ENCODE measurements around the gene FAM171A1. TPM values are rescaled to one million over a fixed set of nuclear protein-coding genes. Genes with fewer than 3 reads are reported as not detected.
A peak's percentile ranks its signal among the peaks of the same experiment; 100 is the strongest.

The FAM171A1 gene
- total RNA-seq, 1 experiment from 2014 or later = 27.3 TPM

DNA sequence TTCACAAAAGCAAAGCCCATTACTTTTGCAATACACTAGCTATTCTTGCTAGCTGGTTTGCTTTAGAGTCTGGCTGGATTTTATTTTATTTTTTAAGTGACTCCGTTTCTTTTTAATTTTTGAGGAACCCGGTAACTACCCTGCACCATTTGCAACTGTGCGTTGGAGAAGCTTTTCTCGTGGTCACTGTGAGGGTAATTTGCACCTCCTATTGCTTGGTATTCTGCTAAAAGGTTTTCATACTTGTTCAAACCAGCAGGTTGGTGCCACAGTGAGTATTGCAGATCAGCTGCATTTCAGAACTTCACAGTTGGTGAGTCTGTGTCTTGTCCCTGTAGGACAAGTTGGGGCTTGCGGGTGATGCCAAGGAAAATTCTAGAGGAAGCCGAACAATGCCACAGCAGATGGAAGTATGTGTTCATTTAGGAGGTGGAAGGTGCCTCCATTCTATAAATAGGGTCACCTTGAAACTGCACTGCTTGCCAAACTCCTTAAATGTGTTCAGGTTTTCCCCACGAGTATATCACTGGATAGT is 198.7 kb downstream of the FAM171A1 start:
- H3K4me3 ChIP-seq = no peak overlapping the region
- H3K36me3 ChIP-seq = no peaks in the 10 kb centered on the region; the same call in 1 of the 2 replicates
- no peak for DNase-seq
- H3K27me3 ChIP-seq = no peaks in the 10 kb centered on the region
- H3K9me3 ChIP-seq = no peaks in the 10 kb centered on the region

- Histone ChIP-seq H3K4me3 (no peak overlapping the region), H3K27me3 (no peaks in the 10 kb centered on the region), H3K9me3 (no peaks in the 10 kb centered on the region), H3K36me3 (peaks cover 8% of the 10 kb centered on the region)
- DNase-seq = no peak
Observed at GRCh38 chr10:15169555-15170401, 201.3 kb downstream of the FAM171A1 start.

DNA sequence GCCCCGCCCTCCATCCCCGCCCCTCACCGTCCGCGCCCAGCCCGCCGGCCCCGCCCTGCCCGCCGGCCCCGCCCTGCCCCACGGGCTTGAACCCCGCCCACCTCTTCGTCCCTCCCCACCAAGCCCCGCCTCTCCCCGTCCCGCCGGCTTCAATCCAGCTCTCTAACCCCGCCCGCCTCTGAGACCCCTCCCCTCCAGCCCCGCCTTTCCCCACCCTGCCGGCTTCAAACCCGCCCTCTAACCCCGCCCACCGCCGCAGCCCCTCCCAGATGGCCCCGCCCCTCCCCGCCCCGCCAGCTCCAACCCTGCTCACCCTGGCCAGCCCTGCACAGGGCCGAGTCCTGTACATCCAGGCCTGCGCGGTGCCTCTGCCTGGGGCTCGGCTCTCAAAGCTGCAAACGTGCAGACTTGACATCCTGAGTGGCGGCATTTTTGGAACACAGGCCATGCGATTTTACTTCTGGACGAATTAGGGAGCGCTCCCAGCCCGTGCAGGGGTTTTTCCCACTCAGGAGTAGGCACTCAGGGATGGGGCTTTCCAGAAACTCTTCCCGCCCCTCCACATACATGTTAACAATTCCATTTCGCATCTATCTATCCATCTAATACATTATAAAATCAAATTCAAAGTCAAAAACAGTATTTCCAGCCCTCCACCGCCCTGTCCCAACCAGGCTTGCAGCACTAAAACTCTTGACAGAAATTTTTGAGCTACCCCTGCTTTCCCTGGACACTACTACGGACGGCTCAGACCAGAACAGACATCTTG is 202.1 kb downstream of the FAM171A1 start:
- no peaks in the 10 kb centered on the region for H3K27me3 ChIP-seq

DNA sequence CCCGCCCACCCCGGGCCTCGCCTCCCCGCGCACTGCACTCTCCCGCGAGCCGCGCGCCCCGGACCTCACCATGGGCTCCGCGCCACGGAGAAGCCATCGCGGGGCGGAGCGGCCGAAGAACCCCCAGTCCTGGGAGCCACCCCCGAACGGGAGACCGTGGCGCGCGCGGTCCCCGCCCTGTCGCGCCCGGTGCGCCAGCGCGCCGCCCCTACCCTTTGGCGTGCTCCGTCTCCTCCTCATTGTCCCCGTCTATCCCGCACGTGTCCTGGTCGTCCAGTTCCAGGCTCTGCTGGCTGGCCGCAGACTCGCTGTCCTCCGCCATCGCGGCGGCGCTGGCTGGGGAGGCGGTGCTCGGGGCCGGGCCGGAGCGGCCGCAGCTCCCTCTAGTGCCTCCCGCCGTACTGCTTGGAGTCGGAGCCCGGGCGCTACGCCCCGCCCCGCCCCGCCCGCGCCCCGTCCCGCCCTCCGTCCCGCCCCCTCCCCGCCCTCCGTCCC is 202.8 kb downstream of the FAM171A1 start, which contains the start of gene NMT2:
Gene NMT2 (minus strand): TSS at position 403 of the 495 bp plus-strand sequence. CDS start 81 bp downstream, at position 322.
- Histone ChIP-seq H3K9me3 (no peaks in the 10 kb centered on the region), H3K27me3 (no peaks in the 10 kb centered on the region)

More for the DNA sequence above, 202.1 kb downstream of the FAM171A1 start:
- Histone ChIP-seq H3K36me3 (peaks cover 15% of the 10 kb centered on the region), H3K4me3 (peak overlapping the region; percentile 16; the same call in 1 of the 2 replicates), H3K9me3 (no peaks in the 10 kb centered on the region)
- peak; percentile 84 for DNase-seq

GRCh38 chr10:15167411-15168290 is 203.4 kb downstream of the FAM171A1 start:
- H3K36me3 ChIP-seq = peaks cover 23% of the 10 kb centered on the region
- H3K27me3 ChIP-seq = no peaks in the 10 kb centered on the region
- H3K4me3 ChIP-seq = peak overlapping the region; percentile 95
- no peaks in the 10 kb centered on the region for H3K9me3 ChIP-seq
- peak; percentile 59 for DNase-seq

More for the DNA sequence above, 202.8 kb downstream of the FAM171A1 start, which contains the start of gene NMT2:
- Histone ChIP-seq H3K4me3 (peak within 1 kb of the TSS; percentile 95), H3K36me3 (peaks cover 20% of the 10 kb centered on the region)
- DNase-seq = peak; percentile 85

DNA sequence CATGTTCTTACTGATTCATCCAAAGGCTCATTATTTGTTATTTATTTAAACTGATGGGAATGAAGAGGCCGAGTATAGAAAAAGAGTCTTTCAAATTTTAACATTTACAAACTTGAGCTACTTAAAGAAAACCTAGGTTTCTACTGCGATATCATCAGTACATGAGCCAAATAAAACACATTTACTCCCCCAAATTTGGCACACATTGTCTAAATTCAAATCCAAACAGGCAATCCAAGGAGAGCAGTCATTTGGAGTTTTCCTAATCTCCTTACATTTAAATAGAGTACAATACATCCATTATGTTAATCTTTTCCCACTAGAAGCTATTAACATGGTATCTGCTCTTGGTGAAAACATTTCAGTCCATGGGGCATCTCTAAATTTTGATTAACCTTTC is 204.8 kb downstream of the FAM171A1 start:
- Histone ChIP-seq H3K27me3 (no peaks in the 10 kb centered on the region), H3K36me3 (peaks cover 23% of the 10 kb centered on the region), H3K4me3 (peak overlapping the region; percentile 95), H3K9me3 (no peaks in the 10 kb centered on the region)
- no peak for DNase-seq

DNA sequence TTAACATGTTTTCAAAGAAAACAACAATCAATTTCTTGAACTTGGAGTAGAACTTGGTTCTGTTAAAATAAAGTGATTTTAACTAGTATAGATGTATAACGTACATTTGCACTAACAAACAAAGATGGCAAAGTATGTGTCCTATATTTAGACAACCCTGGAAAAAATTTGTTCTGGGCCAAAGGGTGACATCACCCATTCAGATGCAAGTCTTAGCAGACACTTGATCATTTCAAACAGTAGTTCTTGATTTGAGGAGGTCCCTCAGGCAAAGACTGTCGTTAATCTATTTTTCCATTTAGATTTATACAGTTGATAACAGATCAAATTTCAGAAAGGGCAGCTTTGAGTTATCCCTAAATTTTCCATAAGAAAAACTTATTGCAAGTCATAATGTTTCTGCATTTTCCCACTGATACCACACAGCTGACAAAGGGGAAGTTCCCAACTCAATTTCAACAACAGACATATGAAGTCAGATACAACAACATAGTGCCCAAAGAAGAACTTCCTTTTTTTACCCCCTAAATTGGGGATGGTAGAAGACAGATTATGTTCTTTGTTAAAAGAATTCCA is 207.7 kb downstream of the FAM171A1 start:
- no peaks in the 10 kb centered on the region for H3K9me3 ChIP-seq
- H3K27me3 ChIP-seq = no peaks in the 10 kb centered on the region
- peaks cover 39% of the 10 kb centered on the region for H3K36me3 ChIP-seq
- H3K4me3 ChIP-seq = no peak overlapping the region
- no peak for DNase-seq

Other genes with a start within 250 kb of the FAM171A1 start
- gene NMT2, start 202.6 kb downstream of the FAM171A1 start, total RNA-seq (2014; rRNA removed; shearing (Covaris generic); ENCODE audit: low replicate concordance) = 115 and 134 TPM in 2 replicates

All from MG63 (cell line).